Measurements from ENCODE around the gene LDLRAD3. TPM values are rescaled to one million over a fixed set of nuclear protein-coding genes. Genes with fewer than 3 reads are reported as not detected.

The LDLRAD3 gene
- total RNA-seq, 4 donors from 2014 or later = 19.4 to 49.5 (median 31.0) TPM

DNA sequence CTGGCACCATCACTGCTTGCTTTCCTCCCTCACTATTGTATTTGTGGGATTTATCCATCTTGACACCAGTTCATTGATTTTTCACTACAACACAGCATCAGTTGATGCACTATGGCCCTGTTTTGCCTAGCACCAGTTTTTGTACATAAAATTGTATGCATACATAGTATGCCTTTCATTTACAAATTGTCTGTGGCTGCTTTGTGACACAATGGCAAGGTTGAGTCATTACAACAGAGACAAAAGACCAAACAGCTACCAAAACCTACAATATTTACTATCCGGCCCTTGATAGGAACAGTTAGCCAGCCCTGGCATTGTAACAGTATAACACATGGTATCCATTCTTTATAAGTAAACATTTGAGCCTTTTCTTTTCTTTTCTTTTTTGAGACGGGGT is 150.3 kb downstream of the LDLRAD3 start:
- H3K4me3 ChIP-seq = no peak overlapping the region
- DNase-seq (ENCODE audit: low spot score in 2 of 2) = no peak
- no peaks in the 10 kb centered on the region for H3K27me3 ChIP-seq
- no peak overlapping the region for H3K27ac ChIP-seq
- H3K4me1 ChIP-seq = peaks cover 0 to 13% (median 0%) of the 10 kb centered on the region in 4 donors
- peaks cover 0 to 45% (median 0%) of the 10 kb centered on the region in 3 donors for H3K36me3 ChIP-seq
- TF ChIP-seq EP300 (IDR thresholded peaks at IDR 0.05) = no peak
- TF ChIP-seq, protein P1, sequence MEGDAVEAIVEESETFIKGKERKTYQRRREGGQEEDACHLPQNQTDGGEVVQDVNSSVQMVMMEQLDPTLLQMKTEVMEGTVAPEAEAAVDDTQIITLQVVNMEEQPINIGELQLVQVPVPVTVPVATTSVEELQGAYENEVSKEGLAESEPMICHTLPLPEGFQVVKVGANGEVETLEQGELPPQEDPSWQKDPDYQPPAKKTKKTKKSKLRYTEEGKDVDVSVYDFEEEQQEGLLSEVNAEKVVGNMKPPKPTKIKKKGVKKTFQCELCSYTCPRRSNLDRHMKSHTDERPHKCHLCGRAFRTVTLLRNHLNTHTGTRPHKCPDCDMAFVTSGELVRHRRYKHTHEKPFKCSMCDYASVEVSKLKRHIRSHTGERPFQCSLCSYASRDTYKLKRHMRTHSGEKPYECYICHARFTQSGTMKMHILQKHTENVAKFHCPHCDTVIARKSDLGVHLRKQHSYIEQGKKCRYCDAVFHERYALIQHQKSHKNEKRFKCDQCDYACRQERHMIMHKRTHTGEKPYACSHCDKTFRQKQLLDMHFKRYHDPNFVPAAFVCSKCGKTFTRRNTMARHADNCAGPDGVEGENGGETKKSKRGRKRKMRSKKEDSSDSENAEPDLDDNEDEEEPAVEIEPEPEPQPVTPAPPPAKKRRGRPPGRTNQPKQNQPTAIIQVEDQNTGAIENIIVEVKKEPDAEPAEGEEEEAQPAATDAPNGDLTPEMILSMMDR (IDR thresholded peaks at IDR 0.05) = no peak
- TF ChIP-seq POLR2A (IDR thresholded peaks at IDR 0.05) = no peak
- H3K9me3 ChIP-seq = peaks cover 0 to 5% (median 0%) of the 10 kb centered on the region in 4 donors
- WGBS, 2 donors = 87 to 90% methylated on average over 2 of the region's 2 CpGs

DNA sequence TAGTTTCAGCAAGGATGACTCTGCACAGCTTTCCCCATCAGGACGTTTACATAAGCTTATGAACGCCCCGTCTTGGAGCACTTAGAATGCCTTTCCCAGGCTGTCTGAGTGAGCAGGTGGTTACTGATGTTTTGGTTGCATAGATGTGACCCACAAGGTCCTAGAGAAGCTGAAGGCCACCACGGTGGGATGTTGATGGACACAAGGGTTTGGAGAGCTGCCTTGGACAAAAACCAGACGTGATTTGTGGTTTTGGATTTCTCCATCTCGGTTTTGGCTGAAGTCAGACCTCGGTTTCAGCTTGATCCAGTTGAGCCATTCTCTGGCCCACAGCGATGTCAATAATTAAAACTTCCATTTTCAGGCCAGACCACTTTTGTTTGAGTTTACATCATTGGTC is 151.9 kb downstream of the LDLRAD3 start:
- H3K27ac ChIP-seq = no peak overlapping the region
- 89% methylated on average over 8 of the region's 8 CpGs for WGBS, 2 donors
- TF ChIP-seq EP300 (IDR thresholded peaks at IDR 0.05) = no peak
- TF ChIP-seq, protein P1 (IDR thresholded peaks at IDR 0.05) = no peak
- TF ChIP-seq POLR2A (IDR thresholded peaks at IDR 0.05) = no peak

DNA sequence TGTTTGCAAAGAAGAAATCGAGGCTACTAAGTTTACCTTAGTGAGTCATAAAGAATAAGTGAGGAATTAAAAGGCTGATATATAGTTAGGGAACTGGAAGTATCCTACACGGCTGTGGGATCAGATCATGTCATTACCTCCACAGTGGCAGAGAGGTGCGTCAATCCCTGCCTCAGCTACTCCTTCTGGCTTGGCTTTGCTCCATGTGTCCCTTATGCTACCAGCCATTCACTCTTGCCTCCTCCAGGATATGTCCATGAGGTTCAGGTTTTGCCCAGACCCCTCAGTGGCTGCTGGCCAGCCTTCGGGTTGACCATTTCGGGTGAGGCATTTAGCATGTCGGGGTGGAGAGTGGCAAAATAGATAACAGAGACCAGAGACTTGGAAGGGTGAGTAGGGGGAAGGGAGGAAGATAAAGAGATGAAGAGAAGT is 153.4 kb downstream of the LDLRAD3 start:
- H3K4me3 ChIP-seq = no peak overlapping the region
- TF ChIP-seq POLR2A (IDR thresholded peaks at IDR 0.05) (no peak), EP300 (IDR thresholded peaks at IDR 0.05) (no peak)
- TF ChIP-seq, protein P1 (IDR thresholded peaks at IDR 0.05) = no peak
- H3K4me1 ChIP-seq = peaks cover 0 to 13% (median 0%) of the 10 kb centered on the region in 4 donors
- 84 to 92% methylated on average over 6 of the region's 6 CpGs for WGBS, 2 donors
- H3K9me3 ChIP-seq = peaks cover 0 to 5% (median 0%) of the 10 kb centered on the region in 4 donors
- H3K27me3 ChIP-seq = no peaks in the 10 kb centered on the region
- peaks cover 0 to 63% (median 0%) of the 10 kb centered on the region in 3 donors for H3K36me3 ChIP-seq
- no peak overlapping the region for H3K27ac ChIP-seq
- DNase-seq (ENCODE audit: low spot score in 2 of 2) = no peak

More for the DNA sequence above, 151.9 kb downstream of the LDLRAD3 start:
- Histone ChIP-seq H3K36me3 (peaks cover 0 to 59% (median 0%) of the 10 kb centered on the region in 3 donors), H3K27me3 (no peaks in the 10 kb centered on the region), H3K9me3 (peaks cover 0 to 5% (median 0%) of the 10 kb centered on the region in 4 donors), H3K4me1 (peaks cover 0 to 13% (median 0%) of the 10 kb centered on the region in 4 donors), H3K4me3 (no peak overlapping the region)
- no peak for DNase-seq (ENCODE audit: low spot score in 2 of 2)

DNA sequence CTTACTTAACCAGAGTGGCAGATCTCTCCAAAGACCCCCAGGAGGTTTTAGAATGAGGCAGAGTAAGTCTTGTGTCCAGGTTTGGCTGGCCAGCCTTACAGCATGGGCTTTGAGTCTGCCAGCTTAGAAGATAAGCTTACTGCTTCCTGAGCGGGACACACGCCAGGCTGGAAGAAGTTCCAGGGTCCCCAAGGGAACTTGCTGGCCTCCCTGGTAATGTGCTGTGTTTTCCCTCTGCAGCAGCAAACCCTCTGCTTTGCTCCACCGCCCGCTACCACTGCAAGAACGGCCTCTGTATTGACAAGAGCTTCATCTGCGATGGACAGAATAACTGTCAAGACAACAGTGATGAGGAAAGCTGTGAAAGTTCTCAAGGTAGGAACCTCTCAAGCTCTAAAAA is 154.2 kb downstream of the LDLRAD3 start:
- Histone ChIP-seq H3K36me3 (peaks cover 0 to 59% (median 0%) of the 10 kb centered on the region in 3 donors), H3K4me3 (no peak overlapping the region), H3K9me3 (peaks cover 0 to 5% (median 0%) of the 10 kb centered on the region in 4 donors), H3K4me1 (peaks cover 0 to 13% (median 0%) of the 10 kb centered on the region in 4 donors), H3K27ac (no peak overlapping the region), H3K27me3 (no peaks in the 10 kb centered on the region)
- 47 to 58% methylated on average over 6 of the region's 6 CpGs for whole genome bisulfite sequencing, 2 donors
- DNase-seq (ENCODE audit: low spot score in 2 of 2) = no peak
- TF ChIP-seq, protein P1 (IDR thresholded peaks at IDR 0.05) = no peak
- TF ChIP-seq POLR2A (IDR thresholded peaks at IDR 0.05) (no peak), EP300 (IDR thresholded peaks at IDR 0.05) (no peak)

DNA sequence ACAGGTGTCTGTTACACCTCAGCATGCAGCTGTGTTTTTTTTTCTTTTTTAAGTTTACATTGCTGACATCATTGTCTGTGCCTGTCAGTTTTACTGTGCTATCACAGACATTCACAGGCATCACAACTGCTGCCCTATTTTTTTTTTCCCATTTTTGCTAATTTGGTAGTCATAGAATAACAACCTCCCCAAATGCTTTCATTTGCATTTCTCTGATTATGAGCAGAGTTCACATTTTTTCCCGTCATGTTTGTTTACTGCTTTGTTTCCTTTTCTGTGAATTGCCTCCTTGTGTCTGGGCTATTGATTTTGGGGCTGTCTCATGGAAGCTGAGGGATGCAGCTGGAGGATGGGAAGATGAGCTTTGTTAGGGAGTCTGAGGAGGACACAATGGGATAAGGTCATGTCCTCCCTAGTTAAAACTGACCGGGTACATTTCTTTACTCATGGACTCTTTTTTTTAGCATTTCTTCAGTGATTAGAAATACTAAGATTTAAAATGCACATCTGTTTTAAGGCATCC is 155.1 kb downstream of the LDLRAD3 start:
- DNase-seq (ENCODE audit: low spot score in 2 of 2) = no peak
- no peak overlapping the region for H3K27ac ChIP-seq
- H3K4me3 ChIP-seq = no peak overlapping the region
- peaks cover 0 to 57% (median 0%) of the 10 kb centered on the region in 3 donors for H3K36me3 ChIP-seq
- H3K27me3 ChIP-seq = no peaks in the 10 kb centered on the region
- no peak for TF ChIP-seq EP300 (IDR thresholded peaks at IDR 0.05)
- TF ChIP-seq, protein P1 (IDR thresholded peaks at IDR 0.05) = no peak
- TF ChIP-seq POLR2A (IDR thresholded peaks at IDR 0.05) = no peak
- peaks cover 0 to 13% (median 0%) of the 10 kb centered on the region in 4 donors for H3K4me1 ChIP-seq
- no peaks in the 10 kb centered on the region for H3K9me3 ChIP-seq
- 38 to 49% methylated on average over 2 of the region's 2 CpGs for WGBS, 2 donors
